GM18861 (cell line): ENCODE measurements around the gene PMP22.

ENCODE experiments used
- ATAC-seq: cut with Tn5 transposase; IDR thresholded peaks from one replicate; pipeline ENCODE4 v1.9.1; 2021; ENCODE audit not compliant: unreplicated experiment

PMP22 gene

DNA sequence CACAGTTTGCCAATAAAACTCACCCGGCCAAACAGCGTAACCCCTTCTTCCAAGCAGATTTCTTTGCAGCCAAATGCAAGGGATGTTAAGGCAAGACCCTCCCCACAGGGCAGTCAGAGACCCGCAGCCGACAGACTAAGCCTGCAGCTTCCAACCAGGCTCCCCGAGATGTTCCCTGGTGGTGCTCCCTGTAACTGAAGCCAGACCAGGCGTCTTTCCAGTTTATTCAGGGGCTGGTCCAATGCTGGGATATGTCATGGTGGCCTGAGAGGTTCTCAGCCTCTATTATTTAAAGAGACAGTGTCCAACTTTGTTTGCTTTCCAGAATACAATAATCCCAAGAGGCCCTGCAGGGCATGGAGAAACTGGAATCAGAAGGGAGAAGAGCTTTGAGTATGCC lies at the start of gene PMP22:
TSS of gene PMP22 (minus strand) at position 196 of the 400 bp plus-strand sequence. CDS start 4,599 bp downstream, outside the sequence.
- no peak for ATAC-seq

- ATAC-seq, result no peak
These were observed 46.9 kb upstream of the PMP22 start for GRCh38 chr17:15311996-15312395.

DNA sequence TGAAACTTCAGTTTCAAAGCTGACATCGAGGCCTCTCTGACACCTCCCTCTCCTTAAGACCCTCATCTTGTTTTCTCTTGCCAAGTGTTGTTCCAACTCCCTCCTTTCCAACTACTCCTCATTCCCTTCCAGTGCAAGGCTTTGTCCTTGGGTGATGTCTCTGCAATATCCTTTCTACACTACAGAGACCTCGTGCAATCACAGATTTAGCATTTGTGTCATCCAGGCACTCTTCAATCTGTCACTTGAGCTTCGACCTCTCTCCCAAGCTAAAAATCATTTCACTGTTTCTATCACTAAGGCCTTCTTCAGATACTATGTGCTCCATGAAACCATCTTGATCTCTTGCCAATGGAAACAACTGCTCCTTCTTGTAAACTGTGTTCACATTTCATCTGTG lies 44.7 kb upstream of the PMP22 start:
- ATAC-seq, result no peak

DNA sequence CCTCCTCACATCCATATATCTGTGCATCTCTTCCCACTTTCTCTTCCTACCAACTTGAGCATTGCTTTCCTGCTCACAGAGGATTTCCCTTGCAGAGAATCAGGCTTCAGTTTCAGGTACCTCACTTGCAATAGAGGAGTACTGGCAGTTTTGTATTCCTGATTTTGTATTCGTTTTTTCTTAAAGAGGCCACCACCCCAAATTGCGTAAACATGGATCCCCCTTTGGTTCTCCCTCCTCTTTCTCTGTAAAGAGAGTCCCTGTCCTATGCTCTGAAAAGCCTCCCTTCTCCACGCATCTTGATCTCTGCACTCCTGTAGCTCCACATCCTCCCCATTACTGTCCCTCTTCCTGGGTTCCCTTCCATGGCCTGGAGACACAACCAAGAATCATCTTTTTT lies 44.1 kb upstream of the PMP22 start:
- no peak for ATAC-seq

GRCh38 chr17:15308758-15309157 lies 43.6 kb upstream of the PMP22 start:
- ATAC-seq, result no peak

- ATAC-seq, result no peak
These were observed 42.6 kb upstream of the PMP22 start for GRCh38 chr17:15307710-15308111.

DNA sequence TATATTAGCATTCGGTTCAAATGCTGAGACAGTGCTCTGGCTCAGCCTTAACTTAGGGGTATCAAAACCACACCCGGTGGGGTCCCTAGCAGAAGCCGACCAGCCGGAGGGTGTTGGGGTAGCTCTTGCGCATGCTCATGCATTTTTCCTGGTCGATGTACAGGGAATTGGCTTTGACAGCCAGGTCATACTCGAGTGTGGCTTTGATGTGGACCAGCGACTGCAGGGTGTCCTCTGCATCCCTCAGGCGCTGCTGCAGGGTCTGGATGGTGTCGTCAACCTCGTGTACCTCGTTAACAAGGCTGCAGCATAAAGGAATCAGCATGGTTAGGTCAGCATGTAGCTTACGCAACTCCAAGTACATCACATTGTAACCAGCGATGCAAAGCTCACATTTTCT lies 38.7 kb upstream of the PMP22 start:
- ATAC-seq, result no peak

GRCh38 chr17:15303268-15303667 lies 38.1 kb upstream of the PMP22 start:
- ATAC-seq, result no peak

GRCh38 chr17:15301845-15302244 lies 36.7 kb upstream of the PMP22 start:
- no peak for ATAC-seq

GRCh38 chr17:15298176-15298575 lies 33.0 kb upstream of the PMP22 start:
- ATAC-seq, result no peak

DNA sequence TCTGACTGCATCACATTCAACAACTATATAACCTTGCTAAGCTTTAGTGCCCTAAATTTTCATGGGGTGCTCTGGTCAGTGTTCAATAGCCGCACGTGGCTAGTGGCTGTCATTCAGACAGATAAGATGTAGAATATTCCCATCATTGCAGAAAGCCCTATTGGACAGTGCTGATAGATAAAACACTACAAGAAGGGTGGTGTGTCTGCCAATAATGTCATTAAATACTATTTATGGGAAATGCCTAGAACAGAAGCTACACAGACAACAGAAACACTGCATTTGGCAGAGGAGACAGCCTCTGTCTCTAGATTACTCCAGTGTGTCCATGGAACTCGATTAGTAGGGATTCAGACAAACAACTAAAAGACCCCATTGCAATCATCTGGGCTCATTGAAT lies 28.4 kb upstream of the PMP22 start:
- ATAC-seq, result no peak

- ATAC-seq, result no peak
These were observed 26.7 kb upstream of the PMP22 start for GRCh38 chr17:15291674-15292361.

DNA sequence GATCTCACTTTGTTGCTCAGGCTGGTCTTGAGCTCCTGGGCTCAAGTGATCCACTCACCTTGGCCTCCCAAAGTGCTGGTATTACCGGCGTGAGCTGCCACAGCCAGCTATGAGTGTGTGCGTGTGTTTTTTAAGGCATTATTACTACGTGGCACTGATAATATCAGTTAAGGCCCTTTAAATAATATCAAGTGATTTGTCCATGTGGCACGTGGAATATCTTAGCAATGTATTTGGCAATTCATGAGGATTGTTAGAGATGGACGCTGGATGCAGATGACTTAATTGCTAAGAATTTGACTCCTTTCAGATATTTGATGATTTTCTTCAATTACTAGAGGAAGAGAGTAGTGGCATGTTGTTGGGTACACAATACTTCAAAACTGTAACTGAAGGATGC lies 25.5 kb upstream of the PMP22 start:
- no peak for ATAC-seq

DNA sequence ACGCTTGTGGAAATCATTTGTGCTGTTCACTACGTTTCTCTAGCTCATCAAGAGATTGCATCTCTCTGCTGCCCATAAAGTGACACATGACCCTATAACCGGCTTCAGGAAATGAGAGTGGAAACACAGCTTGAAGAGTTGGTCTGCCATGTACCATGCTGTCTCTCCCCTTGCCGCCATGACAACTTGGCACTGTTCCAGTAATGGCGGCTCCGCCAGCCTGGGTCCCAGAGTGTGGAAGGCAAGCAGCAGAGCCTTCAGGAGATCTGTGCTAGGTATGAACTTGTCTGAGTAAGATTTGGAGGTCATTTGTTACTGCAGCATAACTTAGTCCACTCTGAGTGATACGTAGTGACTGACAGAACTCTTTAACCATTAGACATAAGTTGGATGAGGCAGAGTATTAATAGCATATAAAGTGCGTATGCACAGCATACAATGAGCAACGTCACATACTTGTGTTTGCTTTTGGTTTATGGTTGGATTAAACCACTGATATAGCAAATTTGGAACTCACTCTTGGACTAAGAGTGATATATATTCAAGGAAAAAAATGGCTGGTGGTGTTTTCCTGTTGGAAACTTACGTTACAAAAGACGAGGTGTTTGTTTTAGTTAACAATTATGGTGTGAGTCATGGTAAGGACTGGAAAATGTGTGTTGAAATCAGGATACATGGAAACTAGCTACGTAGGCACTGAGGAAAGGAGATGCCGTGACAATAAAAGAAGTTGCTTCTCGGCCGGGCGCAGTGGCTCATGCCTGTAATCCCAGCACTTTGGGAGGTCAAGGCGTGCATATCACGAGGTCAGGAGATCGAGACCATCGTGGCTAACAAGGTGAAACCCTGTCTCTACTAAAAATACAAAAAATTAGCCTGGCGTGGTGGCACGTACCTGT lies 24.4 kb upstream of the PMP22 start:
- no peak for ATAC-seq

DNA sequence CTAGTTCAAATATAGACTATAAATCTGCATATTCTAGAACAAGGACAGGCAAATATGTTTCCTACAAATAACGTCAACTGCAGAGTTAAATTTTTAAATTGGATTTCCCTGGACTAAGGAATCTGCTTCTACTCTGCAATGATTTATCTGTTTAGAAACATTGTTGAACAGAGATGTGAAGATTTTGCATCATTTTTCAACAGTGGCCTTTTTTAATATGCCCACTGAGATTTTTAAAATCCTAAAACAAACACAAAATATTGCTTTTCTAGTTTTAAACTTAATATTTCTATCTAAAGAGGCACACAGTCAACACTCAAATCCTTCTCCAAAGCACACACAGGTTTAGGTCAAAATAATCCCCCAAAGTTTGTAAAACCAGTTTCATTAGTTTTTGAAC lies 23.7 kb upstream of the PMP22 start:
- no peak for ATAC-seq

DNA sequence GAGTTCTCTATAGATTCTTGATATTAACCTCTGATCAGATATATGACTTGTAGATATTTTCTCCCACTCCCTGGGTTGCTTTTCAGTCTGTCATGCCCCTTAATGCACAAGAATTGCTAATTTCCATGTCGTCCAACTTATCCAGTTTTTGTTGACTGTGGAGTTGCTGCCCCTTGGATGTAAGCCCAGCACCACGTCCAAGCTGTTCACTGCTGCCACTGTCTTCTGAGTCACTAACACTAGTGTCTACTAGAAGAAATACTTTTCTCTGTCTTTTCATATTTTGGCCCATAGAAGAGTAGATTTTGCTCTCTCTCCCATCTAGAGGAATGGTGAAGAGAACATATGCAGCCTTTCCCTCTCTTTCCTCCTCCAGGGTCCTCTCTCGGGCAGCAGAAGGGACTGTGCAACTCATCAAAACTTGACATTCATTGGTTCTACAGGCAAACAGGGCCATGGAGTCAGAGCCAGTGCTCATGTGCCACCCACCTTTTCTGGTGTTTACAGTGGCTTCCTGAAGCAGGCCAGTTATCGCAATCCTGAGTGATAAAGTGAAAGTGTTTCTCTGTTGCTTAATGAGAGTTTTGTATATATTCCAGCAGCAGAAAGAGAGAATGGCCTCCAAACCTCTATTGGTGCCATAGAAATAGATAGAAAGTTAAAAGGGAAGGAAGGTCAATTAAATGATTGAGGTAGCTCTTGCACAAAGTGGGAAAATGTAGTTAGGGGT lies 22.6 kb upstream of the PMP22 start:
- ATAC-seq, result no peak

DNA sequence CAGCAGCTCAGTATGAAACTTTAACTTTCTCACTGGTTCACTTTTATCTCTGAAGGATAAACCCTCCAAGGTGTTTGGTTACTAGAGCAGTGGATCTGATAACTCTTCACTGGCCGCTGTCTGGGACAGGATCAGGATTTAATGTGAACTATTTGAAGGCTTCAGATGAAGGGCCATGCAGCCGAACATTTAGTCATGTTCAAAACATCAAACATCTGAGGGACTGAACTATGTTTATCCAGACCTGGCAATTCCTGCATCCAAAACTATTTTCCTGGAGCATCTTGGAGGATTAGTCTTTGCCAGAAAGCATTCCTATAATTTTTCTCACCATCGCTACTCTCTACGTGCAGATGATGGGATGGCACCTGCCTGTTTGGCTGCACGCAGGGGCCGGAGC lies 20.3 kb upstream of the PMP22 start:
- ATAC-seq, result no peak

DNA sequence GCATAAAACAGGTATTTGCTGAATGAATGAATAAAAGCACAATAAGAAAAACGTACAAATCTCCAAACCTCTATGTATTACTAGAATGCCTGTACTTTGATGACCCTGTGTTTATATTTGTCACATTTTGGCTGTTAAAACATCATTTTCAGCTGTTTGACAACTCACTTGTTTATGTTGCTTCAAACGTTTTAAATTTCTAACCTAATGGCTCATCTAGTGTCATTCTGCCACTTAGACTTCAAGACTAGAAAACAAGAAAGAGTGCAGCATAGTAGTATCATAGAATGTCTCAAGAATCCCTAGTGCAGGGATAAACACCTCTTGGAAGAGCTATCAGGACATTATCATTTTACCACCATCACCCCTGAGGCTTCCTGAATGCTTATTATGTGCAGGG lies 19.4 kb upstream of the PMP22 start:
- ATAC-seq, result no peak

DNA sequence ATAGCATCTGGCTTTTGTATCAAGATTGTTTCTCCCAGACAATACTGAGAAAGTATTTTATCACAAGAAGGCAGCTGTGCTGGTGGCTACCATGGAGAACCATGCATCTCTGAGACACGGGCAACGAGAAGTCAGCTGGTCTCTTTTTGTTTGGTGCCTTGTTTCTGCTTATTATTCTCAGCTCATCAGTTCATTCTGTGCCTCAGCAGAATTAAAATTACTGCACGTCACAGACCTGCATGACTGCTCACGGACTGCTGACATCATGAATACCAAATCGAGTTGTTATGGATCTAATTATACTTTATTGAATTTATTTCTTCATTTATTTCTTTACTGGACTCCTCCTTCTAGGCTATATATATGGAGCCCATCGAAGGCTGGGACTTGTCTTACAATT lies 19.0 kb upstream of the PMP22 start:
- no peak for ATAC-seq

DNA sequence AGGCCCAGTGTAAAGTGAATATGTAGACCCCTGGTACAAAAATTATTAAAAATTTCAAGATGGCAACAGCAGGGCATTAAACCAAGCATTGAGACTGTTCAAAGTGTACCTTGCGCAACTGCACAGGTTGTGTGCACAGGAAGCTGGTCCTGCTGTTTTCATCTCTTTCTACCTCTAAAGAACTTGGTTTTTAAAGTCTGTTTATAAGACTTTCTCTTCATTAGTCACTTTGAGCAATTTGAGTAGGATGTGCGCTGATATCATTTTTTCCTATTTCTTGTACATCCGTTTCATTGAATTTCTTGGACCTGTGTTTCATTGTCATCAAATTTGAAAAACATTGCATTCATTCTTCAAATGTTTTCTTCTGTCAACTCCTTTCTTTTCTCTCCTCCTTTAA lies 16.8 kb upstream of the PMP22 start:
- ATAC-seq, result no peak

- ATAC-seq, result no peak
These were observed 13.9 kb upstream of the PMP22 start for GRCh38 chr17:15278924-15279477.
